Right renal pelvis (tissue), 4 donors: ENCODE results near the gene CHRNA4. TPM values are rescaled to one million over a fixed set of nuclear protein-coding genes. Genes with fewer than 3 reads are reported as not detected.

ENCODE experiments used
- DNase-seq, 4 donors: peaks; one replicate each; pipeline ENCODE4 v3.0.0-alpha.2; 2013; ENCODE audit warnings: low read depth in 4 of 4, low spot score in 3 of 4, missing footprints in 1 of 4
- polyA plus RNA-seq, 4 donors: library from polyadenylated mRNA; unstranded; fragments of 120-200 nt; gene quantifications; one replicate each; pipeline ENCODE4 v1.2.1, GENCODE V29; 2013; ENCODE audit not compliant: insufficient read length in 4 of 4

CHRNA4 gene
- polyA plus RNA-seq, 4 donors = 6.1 to 14.7 (median 12.7) TPM

DNA sequence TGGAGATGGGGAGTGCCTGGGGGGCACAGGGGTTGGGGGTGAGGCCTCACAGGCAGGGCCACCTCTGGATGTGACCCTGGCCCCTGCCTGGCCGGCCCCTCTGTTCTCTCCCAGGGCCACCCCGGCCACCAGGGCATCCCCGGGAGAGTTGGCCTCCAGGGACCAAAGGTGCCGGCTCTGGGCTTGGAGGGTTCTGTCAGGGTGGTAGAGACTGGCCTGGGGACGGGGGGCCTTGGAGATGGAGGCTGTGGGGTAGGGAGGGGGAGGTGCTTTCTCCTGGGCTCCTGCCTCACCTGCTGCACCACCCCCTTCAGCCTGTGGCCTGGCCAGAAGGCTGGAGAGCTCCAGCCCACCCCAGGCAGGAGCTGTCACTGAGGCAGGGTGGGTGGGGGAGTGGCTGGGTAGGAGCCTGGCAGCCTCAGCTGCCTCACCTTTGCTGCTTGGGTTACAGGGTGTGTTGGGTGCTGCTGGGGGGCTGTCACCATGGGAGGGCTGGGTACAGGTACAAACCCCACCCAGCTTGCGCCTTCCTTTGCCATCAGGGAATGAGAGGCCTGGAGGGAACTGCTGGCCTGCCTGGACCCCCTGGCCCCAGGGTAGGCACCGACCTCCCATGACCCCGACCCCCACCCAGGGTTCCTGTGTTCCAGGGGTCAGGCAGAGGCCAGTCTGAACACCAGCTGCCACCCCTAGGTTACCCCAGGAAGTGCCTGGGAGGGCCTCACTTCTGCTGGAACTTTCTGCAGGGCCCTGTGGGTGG lies 35.4 kb downstream of the CHRNA4 start:
- DNase-seq = no peak

DNA sequence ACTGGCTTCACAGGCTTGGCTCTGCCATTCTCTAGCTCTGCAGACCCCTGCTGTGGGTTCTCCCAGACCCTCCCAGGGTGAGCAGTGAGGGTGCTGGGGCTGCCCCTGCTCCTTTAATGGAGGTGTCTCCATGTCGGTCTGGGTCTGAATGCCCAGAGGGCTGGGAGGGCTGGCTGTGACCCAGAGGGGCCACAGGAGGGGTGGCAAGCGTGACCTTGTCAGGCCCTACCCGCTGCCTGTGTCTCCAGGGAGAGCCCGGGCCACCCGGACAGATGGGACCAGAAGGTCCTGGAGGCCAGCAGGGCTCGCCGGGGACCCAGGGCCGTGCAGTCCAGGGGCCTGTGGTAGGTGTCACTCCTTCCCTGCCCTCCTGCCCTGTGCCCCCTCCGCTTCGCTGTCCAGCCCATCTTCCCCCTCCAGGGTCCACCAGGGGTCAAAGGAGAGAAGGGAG lies 36.1 kb downstream of the CHRNA4 start:
- DNase-seq = no peak

DNA sequence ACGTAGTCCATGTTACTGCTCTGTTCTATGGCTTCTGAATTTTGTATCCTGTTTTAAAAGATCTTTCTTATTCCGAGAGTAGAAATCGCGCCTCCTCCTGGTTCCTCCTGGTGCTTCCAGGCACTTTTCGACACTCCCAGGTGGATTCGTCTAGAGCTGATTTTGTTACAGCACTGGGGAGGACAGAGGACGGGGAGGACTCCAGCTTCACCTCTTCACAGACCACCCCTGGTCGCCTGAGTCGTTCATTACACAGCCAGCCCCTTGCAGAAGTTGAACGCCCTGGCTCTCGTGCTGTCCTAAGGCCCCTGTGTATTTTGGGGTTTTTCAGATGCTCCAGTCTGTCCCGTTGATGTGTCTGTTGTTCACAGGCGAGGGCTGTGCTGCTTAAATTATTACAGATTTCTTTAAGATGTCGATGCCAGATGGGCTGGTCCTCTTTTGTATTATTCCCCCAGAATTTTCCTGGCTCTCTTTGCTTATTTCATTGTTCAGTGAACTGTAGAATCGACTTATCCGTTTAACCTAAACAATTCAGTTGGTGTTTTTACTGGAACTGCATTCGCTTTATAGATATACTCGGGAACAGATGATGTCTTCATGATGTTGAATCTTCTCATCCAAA lies 37.7 kb downstream of the CHRNA4 start:
- DNase-seq = no peak

DNA sequence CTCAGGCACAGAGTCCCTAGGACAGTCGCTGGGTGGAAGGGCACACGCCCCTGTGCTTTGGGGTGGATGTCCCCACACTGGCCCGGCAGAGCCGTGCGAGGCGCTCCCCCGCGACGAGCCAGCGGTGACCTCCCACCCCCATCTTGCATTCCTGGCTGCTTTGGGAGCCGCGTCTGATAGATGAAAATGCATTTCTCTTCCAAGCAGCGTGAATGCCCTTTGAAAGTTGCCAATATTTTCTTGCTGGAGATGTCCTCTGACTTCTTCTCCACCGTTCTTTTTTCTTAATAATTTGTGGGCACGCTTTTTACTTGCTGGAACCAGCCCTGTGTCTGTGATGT lies 38.2 kb downstream of the CHRNA4 start:
- DNase-seq = no peak

DNA sequence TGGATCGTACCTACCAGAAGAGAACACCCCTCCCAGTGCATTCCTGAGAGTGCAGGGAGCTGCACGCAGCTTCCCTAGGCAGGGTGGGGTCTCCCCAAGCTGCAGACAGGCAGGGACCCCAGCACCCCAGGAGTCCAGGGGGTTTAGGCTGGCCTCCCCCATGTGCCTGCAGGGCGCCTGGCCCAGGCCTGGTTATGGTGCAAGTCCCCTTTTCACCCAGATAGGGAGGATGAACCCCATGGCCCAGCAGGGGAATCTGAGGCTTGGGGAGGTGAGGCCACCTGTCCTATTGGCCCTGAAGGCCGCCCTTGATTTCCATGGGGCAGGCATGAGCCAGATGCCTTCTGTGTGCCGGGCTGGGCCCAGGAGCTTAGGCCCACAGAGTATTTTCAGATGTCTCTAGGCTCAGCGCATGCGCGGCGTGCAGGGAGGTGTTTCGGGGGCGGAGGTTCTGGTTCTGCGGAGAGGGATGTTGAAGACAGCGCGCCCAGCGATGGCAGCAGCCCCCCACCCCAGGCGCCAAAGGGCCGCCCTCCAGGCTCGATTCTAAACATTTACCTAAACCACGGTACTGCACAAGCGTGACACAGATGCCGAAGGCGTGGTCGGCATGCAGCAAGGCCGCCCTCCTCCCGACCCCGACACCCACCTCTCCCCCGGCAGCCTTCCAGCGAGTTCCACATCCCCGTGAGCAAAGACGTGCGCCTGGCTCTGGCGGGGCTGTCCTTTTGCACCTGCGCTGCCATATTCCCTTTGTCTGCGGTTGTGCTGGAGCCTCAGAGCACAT lies 38.8 kb downstream of the CHRNA4 start:
- DNase-seq = no peak

DNA sequence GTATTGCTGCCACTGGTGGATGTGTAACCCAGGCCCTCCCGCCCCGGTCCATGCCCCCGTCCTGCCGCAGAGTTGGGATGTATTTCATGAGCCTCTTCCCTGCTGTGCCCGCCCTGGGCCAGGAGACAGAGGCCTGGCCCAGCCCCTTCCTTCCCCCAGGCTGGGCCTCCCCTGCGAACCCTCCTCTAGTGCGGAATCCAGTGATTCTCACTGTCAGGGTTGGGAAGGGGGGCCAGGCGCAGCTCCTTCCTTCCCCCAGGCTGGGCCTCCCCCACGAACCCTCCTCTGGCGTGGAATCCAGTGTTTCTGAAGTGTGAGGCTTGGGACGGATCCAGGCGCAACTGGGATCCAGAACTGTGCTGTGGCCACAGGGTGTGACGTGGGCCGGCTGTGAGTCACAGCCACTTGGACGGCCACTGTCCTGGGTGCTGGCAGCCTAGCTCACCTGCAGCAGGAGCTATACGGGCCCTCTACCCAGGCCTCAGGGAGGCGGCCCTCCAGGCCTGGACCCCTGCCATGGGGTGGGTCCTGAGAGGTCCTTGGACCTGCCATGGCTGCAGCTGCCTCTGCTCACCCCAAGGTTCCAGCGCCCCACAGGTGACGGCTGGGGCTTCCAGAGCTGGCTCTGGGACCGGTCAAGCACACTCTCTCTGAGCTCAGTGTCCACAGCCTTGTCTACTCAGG lies 39.9 kb downstream of the CHRNA4 start:
- no peak for DNase-seq

DNA sequence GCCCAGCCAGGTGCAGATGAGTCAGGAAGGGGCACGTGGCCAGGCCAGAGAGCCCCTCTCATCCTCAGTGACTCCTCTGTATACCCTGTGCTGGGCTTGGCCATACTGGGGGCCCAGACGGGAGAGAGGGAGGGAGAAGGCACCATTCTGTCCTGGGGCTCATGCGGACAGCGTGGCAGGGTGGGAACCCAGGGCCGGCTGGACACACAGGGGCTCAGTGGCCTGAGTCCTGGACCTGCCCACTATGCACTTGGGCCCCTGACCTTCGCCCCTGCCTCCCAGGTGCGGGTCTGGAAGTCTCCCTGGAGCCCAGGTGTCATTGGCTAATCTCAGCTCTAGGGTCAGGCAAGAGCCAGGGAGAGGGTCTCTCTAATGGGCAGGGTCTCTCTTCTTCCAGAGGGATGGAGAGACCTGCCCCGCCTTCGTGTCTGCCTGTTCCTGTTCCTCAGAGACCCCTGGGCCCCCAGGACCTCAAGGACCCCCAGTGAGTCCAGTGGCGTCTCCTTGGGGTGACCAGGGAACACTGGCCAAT lies 40.5 kb downstream of the CHRNA4 start:
- no peak for DNase-seq

DNA sequence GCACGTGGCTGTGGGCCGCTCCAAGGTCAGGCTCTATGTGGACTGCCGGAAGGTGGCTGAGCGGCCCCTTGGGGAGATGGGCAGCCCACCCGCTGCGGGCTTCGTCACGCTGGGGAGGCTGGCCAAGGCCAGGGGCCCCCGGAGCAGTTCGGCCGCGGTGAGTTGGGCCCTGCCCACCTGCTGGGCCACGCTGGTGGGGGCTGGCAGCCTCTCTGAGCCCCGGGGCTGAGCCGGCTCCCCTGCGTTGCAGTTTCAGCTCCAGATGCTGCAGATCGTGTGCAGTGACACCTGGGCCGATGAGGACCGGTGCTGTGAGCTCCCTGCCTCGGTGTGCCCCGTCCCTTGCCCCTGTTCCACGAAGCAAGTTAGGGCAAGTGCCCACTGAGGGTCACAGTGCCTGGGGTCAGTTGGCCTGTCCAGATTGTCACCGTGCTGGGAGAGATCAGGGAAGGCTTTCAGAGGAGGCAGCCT lies 41.1 kb downstream of the CHRNA4 start:
- DNase-seq = no peak

DNA sequence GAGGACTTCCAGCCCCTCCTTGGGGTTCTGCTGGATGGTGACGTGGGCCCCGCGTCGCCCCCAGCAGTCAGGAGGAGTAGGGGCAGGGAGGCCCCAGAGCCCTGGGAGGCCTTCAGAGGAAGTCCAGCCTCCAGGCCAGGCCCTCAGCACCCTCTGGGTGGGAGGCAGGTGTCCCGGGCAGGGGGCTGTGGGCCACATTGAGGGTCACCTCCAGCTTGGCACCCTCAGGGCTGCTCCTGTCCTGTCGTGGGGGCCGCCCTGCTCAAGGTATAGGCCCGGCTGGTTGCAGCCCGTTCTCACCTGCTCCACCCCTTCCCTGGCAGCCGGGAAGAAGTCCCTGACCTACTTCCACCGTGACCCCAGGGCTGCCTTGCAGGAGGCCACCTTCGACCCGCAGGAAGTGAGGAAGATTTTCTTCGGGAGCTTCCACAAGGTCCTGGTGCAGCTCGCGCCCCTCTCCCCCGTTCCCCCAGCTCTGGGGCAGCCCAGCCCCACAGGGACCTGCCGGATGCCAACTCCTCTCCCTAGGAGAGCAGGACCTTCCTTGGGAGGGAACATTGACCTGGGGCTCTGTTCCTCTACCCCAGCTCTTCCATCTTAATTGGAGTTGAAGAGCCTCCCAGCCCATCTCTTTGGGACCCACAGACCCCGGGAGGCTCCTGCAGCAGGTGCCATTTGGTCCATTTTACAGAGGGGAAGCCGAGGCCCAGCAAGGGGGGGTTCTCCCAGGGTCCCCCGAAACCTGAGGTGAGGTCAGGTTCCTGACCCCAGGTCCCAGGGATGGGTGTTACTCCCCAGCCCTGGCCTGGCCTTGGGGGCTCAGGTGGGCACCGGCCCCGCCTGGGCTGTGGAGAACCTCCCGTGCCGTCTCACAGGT lies 41.7 kb downstream of the CHRNA4 start:
- DNase-seq = no peak

DNA sequence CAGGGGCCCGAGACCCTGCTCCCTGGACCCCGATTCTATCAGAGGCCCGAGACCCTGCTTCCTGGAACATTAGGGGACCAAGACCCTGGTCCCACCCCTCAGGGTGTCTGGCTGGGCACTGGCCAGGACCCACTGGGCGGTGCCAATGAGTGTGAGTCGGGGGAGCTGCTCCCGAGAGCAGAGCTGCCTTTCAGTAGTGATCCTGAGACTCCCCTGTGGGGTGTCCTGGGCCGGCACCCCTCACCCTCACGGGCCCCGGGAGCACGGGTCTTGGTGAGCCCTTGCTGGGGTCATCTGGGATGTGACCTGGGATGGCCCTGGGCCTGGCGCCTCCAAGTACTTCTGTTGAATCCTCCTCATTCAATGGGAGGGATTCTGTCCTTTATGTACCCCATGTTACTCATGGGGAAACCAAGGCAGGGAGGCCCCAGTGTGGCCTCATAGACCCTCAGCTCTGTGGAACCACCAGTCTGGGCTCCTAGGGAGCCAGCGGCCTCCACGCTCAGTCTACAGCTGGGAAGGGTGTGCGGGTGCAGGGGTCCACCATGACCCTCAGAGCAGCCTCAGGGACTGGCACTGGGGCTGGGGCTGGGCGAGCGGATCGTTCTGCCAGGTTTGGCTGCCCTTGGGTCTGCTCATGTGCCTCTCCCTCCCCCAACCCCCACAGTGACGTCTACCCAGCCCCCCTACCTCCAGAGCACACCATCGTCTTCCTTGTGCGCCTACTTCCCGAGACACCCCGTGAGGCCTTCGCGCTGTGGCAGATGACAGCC lies 42.6 kb downstream of the CHRNA4 start:
- no peak for DNase-seq

DNA sequence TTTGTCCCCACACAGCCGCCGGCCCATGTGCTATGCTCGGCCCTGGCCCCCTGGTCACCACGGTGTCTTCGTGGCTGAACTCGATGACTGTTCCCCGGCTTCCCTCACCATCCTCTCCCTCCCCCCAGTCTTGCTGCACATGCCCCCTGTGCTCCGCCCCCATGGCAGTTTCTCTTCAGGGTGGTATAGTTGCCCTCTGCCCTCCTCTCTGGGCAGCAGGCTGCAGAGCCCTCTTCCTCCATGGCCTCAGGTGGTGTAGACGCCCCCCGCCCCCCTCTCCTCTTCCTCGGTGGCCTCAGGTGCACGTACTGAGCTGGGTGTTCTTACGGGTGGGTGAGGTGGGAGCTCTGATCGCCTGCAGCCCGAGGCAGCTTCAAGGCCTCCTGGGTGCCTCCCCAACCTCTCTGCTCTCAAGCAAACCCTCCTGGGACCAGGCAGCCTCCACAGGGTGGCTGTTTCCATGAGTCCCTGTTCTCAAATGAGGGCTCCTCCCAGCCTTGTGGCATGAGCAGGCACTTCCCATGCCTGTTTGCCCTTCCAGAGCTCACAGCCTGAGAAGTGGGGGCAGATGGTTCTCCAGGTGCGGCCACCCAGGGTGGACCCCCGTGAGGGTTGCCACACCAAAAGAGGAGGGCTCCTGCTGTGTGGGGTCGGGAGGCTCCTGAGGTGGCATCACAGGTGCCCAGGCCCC lies 43.4 kb downstream of the CHRNA4 start:
- no peak for DNase-seq

DNA sequence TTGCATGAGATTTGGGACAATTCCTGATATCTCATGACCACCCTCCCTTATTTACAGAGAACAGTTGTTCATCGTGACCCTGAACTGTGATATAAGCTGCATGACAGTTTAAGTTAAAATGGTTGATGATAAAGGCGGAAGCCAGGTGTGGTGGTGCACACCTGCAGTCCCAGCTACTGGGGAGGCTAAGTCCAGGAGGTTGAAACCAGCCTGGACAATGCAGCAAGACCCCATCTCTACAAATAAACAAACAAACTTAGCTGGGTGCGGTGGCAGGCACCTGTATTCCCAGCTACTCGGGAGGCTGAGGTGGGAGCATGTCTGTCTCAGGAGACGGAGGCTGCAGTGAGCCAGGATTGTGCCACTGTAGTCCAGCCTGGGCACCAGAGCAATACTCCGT lies 44.1 kb downstream of the CHRNA4 start:
- DNase-seq = no peak

DNA sequence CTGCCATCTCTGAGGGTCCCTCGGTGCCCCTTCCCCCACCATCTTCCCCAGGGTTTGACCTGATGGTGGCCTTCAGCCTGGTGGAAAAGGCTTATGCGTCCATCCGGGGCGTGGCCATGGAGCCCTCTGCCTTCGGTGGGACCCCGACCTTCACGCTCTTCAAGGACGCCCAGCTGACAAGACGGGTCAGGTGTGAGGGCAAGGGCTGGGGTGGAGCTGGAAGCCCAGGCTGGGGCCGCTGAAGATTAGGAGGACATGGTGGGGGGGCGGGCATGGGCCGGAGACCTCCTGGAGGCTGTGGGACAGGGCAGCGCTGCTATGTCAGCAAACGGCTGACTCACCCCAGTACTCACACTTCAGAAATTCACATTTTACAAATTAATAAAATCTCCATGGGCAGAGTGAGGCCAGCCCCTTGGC lies 44.6 kb downstream of the CHRNA4 start:
- DNase-seq = no peak

DNA sequence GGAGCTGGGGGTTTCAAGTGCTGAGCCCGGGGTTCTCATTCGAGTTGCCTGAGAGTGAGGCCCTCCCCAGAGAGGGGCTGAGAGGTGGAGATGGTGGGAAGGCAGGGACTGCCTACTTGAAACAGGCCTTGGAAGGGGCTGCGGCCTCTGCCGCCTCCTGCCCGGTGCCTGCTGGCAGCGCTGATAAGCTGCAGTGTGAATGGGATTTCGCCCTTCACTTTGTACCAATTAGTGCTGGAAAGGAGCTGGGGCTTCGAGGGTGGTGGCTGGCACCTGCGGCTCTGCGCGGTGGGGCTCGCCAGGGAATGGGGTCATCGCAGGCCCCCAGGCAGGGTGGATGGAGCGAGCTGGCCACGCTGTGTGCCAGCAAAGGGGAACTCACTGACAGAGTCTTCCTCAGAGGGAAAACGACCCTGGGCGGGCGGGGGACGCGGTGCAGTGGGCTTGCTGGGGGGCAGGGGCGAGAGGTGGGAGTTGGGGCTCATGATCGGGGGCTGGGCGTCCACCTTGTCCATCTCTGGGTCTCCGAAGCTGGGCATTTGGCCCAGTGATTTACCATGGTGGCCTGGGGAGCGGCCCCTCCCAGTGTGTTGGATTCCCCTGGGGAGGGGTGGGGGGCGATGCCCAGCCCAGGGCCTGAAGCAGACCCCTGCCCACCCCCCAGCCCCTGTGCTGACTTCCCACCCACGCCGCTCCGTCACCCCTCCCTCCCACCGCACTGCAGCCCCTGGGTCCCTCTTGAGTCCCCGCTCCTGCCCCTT lies 45.2 kb downstream of the CHRNA4 start:
- no peak for DNase-seq

DNA sequence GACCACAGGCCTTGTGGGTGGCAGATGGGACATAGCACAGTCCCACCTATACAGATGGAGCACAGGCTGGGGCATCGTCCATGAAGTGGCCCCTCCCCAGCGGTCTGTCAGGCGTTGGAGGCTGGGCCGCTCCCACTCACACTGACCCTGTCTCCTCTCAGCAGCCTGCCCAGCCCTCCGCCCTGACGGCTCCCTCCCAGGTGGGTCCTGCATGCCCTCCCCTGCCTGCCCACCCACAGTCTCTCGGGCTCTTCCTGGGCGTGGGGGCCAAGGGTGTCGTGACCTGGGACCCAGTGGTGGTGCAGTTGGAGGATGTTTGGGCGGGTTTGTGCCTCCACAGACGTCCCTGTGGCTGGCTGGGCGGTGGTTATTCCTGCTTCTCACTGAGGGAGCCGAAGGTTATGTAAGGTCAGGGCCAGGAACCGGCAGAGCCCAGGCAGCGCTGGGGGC lies 45.9 kb downstream of the CHRNA4 start:
- DNase-seq = no peak

DNA sequence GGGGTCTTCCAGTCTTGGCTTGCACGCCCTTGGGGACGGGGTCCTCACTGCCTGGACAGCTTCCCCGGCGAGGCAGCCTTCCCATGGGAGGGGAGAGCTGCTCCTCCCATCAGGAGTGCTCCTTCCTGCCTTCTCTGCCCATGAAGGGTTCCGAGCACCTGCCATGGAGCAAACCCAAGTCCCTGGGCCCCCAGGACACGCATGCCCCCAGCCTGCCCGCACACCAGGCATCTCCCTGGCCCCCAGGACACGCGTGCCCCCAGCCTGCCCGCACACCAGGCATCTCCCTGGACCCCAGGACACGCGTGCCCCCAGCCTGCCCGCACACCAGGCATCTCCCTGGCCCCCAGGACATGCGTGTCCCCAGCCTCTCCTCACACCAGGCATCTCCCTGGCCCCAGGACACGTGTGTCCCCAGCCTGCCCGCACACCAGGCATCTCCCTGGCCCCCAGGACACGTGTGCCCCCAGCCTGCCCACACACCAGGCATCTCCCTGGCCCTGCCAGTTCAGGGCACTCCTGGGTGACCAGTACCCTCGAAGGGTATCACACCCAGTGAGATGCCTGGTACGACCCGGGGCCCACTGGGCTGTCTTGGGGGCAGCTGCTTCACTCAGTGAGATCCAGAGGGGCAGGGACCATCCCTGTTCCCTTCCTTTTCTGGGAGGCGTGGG lies 46.4 kb downstream of the CHRNA4 start:
- no peak for DNase-seq

DNA sequence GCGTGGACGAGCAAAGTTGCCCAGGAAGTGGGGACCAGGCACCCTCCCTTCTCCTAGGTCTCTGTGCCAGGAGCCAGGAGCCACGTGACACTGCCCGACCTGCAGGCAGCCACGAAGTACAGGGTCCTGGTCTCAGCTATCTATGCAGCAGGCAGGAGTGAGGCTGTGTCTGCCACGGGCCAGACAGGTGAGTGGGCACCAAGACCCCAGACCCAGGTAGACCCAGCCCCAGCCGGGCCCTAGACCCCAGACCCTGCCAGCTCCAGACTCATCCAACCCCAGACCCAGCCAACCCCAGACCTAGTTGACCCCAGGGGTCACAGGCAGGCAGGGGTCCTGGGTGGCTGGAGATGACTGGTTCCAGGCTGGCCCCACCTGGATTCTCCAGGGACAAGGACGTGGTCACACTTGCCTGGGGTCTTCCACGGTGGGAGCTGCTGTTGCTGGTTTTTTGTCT lies 47.1 kb downstream of the CHRNA4 start:
- no peak for DNase-seq
